Transverse colon (tissue), 4 donors: ENCODE results near the gene STK32B. TPM values are rescaled to one million over a fixed set of nuclear protein-coding genes. Genes with fewer than 3 reads are reported as not detected.

Experiments
- DNase-seq: peaks from one replicate; pipeline ENCODE4 v3.0.0-alpha.2; 2019
- H3K27ac ChIP-seq, 4 donors: fragments of 200-600 bp; sonication (generic); 2 replicates each; pipeline ENCODE4 v1.5.1; 2016 to 2018; ENCODE audit warnings: inconsistent platforms in 4 of 4
- H3K27me3 ChIP-seq: fragments of 200-600 bp; sonication (generic); 2 replicates; pipeline ENCODE4 v1.5.1; 2017; ENCODE audit warnings: inconsistent platforms
- H3K36me3 ChIP-seq, 4 donors: fragments of 200-600 bp; sonication (generic); 2 replicates each; pipeline ENCODE4 v1.5.1; 2017 to 2019; ENCODE audit warnings: inconsistent platforms in 4 of 4
- H3K4me1 ChIP-seq, 4 donors: fragments of 200-600 bp; sonication (generic); 2 replicates each; pipeline ENCODE4 v1.5.1; 2017 to 2020; ENCODE audit warnings: inconsistent platforms in 4 of 4
- H3K4me3 ChIP-seq, 4 donors: fragments of 200-600 bp; sonication (generic); 1 replicate in 1 of 4; 2 replicates in 3 of 4; pipeline versions ENCODE4 v1.5.1 to v1.6.1; 2017 to 2019; ENCODE audit warnings: inconsistent platforms in 4 of 4
- H3K9me3 ChIP-seq, 2 donors: fragments of 200-600 bp; sonication (generic); 2 replicates each; pipeline ENCODE4 v1.5.1; 2017 to 2019; ENCODE audit warnings: inconsistent platforms in 2 of 2
- EP300 ChIP-seq: sonication (generic); formaldehyde crosslinking; IDR thresholded peaks from one replicate; pipeline ENCODE4 v1.6.1; 2017; ENCODE audit warnings: antibody characterized with exemption, low read depth
- POLR2A ChIP-seq: fragments of 450-650 bp; IDR thresholded peaks from one replicate; pipeline ENCODE4 v1.6.1; 2016; ENCODE audit warnings: antibody characterized with exemption, mild to moderate bottlenecking, moderate library complexity
- POLR2AphosphoS5 ChIP-seq, 3 donors: sonication (generic); formaldehyde crosslinking; IDR thresholded peaks; one replicate each; pipeline ENCODE4 v1.6.1; 2016; ENCODE audit warnings: antibody characterized with exemption in 3 of 3
- WGBS, 2 donors: methylation state at CpG; one replicate each; pipeline ENCODE4 v1.1.5; 2018; ENCODE audit warnings: low coverage in 1 of 2; 5-methylcytosine and 5-hydroxymethylcytosine counted together
- in situ Hi-C, 4 donors: fragments of 200-750 bp; cut with MboI; loops; one replicate each; pipeline versions ENCODE4 v1.15.0 to v1.15.1; 2017; ENCODE audit warnings: low sequenced_read_pairs in 3 of 4, low pct_ligation_motif_present in 1 of 4, low pct_unique_long_range_greater_than_20kb in 1 of 4
- intact Hi-C: fragments of 100-400 bp; cut with DNase I; formaldehyde crosslinking; loops from one replicate; pipeline ENCODE4 v1.15.1; 2023; ENCODE audit warnings: low total_unique reads
- total RNA-seq, 4 donors: library from RNA; depleted of rRNA; stranded (reverse); fragments of >200 nt; gene quantifications; one replicate each; pipeline ENCODE4 v1.1.0, GENCODE V29; 2016
- TF ChIP-seq, protein P1 (sequence below), 5 experiments: fragments of 200-600 bp in 3 of 5; fragments of 450-650 bp in 2 of 5; sonication (generic) in 3 of 5; IDR thresholded peaks; 1 replicate in 2 of 5; 2 replicates in 3 of 5; pipeline ENCODE4 v1.5.1; 2016 to 2017; ENCODE audit warnings: antibody characterized with exemption in 5 of 5, inconsistent platforms in 3 of 5, mild to moderate bottlenecking in 2 of 5, moderate library complexity in 1 of 5

The STK32B gene
- total RNA-seq, 4 donors from 2014 or later = 0.37 to 1.1 (median 0.64) TPM

- intact Hi-C loops = no loop called here
- H3K27ac ChIP-seq = no peak overlapping the region
These were observed 10.2 kb upstream of the STK32B start for GRCh38 chr4:5040856-5041620.

DNA sequence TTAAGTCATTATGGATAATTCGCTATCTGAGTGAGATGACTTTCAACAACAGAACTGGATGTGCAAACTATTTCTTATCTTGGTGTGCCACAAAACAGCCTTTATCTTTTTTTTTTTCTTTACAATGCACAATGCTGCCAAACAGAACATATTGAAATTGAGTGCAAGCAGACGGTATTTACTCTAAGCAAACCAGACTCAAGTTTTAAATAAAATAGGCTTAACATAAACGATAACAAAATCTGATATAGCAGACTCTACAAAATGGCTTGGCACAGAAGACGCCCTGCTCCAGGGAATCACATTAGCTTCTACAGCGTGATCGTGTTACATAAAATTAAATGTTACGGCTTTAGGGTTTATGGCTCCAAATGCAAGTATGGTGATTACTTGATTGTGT lies 9.6 kb upstream of the STK32B start:
- Histone ChIP-seq H3K27me3 (no peaks in the 10 kb centered on the region), H3K36me3 (no peaks in the 10 kb centered on the region), H3K9me3 (no peaks in the 10 kb centered on the region), H3K4me3 (no peak overlapping the region), H3K27ac (no peak overlapping the region), H3K4me1 (peaks cover 0 to 3% (median 0%) of the 10 kb centered on the region in 4 donors)
- WGBS, 2 donors = 48 to 61% methylated on average over 7 of the region's 7 CpGs
- DNase-seq = no peak
- intact Hi-C loops = no loop called here
- in situ Hi-C loops = no loop called here
- TF ChIP-seq, protein P1, sequence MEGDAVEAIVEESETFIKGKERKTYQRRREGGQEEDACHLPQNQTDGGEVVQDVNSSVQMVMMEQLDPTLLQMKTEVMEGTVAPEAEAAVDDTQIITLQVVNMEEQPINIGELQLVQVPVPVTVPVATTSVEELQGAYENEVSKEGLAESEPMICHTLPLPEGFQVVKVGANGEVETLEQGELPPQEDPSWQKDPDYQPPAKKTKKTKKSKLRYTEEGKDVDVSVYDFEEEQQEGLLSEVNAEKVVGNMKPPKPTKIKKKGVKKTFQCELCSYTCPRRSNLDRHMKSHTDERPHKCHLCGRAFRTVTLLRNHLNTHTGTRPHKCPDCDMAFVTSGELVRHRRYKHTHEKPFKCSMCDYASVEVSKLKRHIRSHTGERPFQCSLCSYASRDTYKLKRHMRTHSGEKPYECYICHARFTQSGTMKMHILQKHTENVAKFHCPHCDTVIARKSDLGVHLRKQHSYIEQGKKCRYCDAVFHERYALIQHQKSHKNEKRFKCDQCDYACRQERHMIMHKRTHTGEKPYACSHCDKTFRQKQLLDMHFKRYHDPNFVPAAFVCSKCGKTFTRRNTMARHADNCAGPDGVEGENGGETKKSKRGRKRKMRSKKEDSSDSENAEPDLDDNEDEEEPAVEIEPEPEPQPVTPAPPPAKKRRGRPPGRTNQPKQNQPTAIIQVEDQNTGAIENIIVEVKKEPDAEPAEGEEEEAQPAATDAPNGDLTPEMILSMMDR (IDR thresholded peaks at IDR 0.05) = no peak
- no peak for TF ChIP-seq POLR2AphosphoS5 (IDR thresholded peaks at IDR 0.05)
- no peak for TF ChIP-seq EP300
- TF ChIP-seq POLR2A = no peak

More at GRCh38 chr4:5040856-5041620, 10.2 kb upstream of the STK32B start:
- Histone ChIP-seq H3K4me1 (peaks cover 0 to 3% (median 0%) of the 10 kb centered on the region in 4 donors), H3K36me3 (no peaks in the 10 kb centered on the region), H3K4me3 (no peak overlapping the region), H3K9me3 (no peaks in the 10 kb centered on the region), H3K27me3 (no peaks in the 10 kb centered on the region)
- TF ChIP-seq EP300 = no peak
- TF ChIP-seq POLR2A = no peak
- TF ChIP-seq, protein P1 (IDR thresholded peaks at IDR 0.05) = no peak
- TF ChIP-seq POLR2AphosphoS5 (IDR thresholded peaks at IDR 0.05) = no peak
- 73 to 84% methylated on average over 9 of the region's 9 CpGs for WGBS, 2 donors
- in situ Hi-C loops = no loop called here
- DNase-seq = no peak

DNA sequence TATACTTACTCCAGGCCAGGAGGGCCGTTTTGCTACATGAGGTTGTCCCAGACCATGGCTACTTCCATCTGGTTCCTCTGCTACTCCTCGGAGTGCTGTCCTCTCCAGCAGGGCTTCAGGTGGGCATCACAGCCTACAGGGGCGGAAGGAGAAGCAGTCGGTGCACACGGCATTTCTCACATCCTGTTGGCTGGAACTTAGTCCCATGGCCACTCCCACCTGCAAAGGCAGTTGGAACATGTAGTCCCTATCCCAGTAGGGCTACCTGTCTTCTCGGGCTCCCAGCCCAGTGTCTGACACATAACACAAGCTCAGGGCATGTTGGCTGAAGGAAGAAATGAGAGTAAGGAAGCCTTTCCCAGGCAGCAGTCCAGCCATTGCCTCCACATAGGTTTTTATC lies 7.7 kb upstream of the STK32B start:
- in situ Hi-C loops (no loop called here), intact Hi-C loops (no loop called here)
- no peaks in the 10 kb centered on the region for H3K4me1 ChIP-seq
- DNase-seq = no peak
- H3K9me3 ChIP-seq = no peaks in the 10 kb centered on the region
- 54 to 100% methylated on average over 1 to 3 of the region's 6 CpGs for WGBS, 2 donors
- no peaks in the 10 kb centered on the region for H3K27me3 ChIP-seq
- H3K27ac ChIP-seq = no peak overlapping the region
- TF ChIP-seq EP300 = no peak
- TF ChIP-seq, protein P1 (IDR thresholded peaks at IDR 0.05) = no peak
- TF ChIP-seq POLR2AphosphoS5 (IDR thresholded peaks at IDR 0.05) = no peak
- TF ChIP-seq POLR2A = no peak
- no peaks in the 10 kb centered on the region for H3K36me3 ChIP-seq
- no peak overlapping the region for H3K4me3 ChIP-seq

DNA sequence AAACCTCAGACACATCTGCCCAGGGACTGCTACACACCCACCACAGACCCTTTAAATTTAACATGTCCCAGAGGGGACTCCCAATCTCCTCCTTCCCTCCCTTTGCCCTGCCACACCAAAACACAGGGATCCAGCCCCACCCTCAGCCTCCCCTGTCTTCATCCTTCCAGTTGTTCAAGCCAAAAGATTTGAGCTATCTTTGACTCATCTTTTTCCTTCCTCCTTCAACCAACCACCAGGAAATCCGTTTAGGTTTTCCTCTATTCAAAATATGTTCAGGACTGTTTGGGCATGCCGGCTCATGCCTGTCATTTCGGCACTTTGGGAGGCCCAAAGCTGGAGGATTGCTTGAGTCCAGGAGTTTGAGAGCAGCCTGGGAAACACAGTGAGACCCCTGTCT lies 6.9 kb upstream of the STK32B start:
- WGBS, 2 donors = 48 to 64% methylated on average over 3 of the region's 3 CpGs
- Histone ChIP-seq H3K27me3 (no peaks in the 10 kb centered on the region), H3K4me3 (no peak overlapping the region), H3K27ac (no peak overlapping the region), H3K9me3 (no peaks in the 10 kb centered on the region), H3K4me1 (no peaks in the 10 kb centered on the region), H3K36me3 (no peaks in the 10 kb centered on the region)
- no peak for DNase-seq
- TF ChIP-seq POLR2AphosphoS5 (IDR thresholded peaks at IDR 0.05) = no peak
- no peak for TF ChIP-seq EP300
- TF ChIP-seq, protein P1 (IDR thresholded peaks at IDR 0.05) = no peak
- TF ChIP-seq POLR2A = no peak
- intact Hi-C loops (no loop called here), in situ Hi-C loops (no loop called here)
